HepG2 (cell line): ENCODE data around the gene RMRP. TPM values are rescaled to one million over a fixed set of nuclear protein-coding genes. Genes with fewer than 3 reads are reported as not detected.

Experiments used
- ATAC-seq: fragments of 200-7000 bp; cut with Tn5 transposase; 3 replicates; pipeline ENCODE4 v1.9.1; 2020; ENCODE audit warnings: mild to moderate bottlenecking, moderate library complexity
- BruUV-seq: library from RNA; stranded (reverse); fragments of 400-500 nt; replicated peaks from 2 replicates; lab custom pipeline; 2021; lab: Mats Ljungman, UMichigan
- CTCF ChIA-PET: fragments of 300-600 bp; formaldehyde crosslinking; extraction: SDS; loops from one replicate; lab custom pipeline; 2021; ENCODE audit warnings: low total read pairs, inconsistent platforms, low intra/inter-chr PET ratio; lab: Yijun Ruan, JAX
- POLR2A ChIA-PET: fragments of 350-600 bp; sonication (Branson Sonifier 250); formaldehyde crosslinking; loops from one replicate; lab custom pipeline; 2020; ENCODE audit warnings: antibody characterized with exemption, inconsistent platforms; lab: Yijun Ruan, JAX
- DNase-seq: peaks from one replicate; pipeline ENCODE4 v3.0.0-alpha.2; 2015; ENCODE audit warnings: low spot score
- FAIRE-seq: peaks from 3 replicates; lab custom pipeline; 2011; peaks lifted over from hg19 to GRCh38; lab: Jason Lieb, UNC
- H2AFZ ChIP-seq: one replicate; pipeline ENCODE4 v1.6.1; 2011; ENCODE audit warnings: low read length, inconsistent platforms
- H3K27ac ChIP-seq: fragments of 300-600 bp; 3 replicates; pipeline ENCODE4 v1.8.0; 2011; ENCODE audit warnings: mixed run types, mild to moderate bottlenecking, mixed read lengths, low read length, inconsistent platforms; ENCODE audit not compliant: insufficient read depth; ENCODE audit errors: extremely low read length
- H3K27me3 ChIP-seq, 2 experiments: fragments of 200-600 bp in 1 of 2; 2 replicates in 1 of 2; 3 replicates in 1 of 2; pipeline versions ENCODE4 v1.6.0 to v1.8.0; 2011; ENCODE audit warnings: low read length in 2 of 2, mild to moderate bottlenecking in 2 of 2, moderate library complexity in 2 of 2, inconsistent platforms in 1 of 2; ENCODE audit not compliant: insufficient read depth in 2 of 2, control insufficient read depth in 1 of 2
- H3K36me3 ChIP-seq, 2 experiments: fragments of 200-600 bp in 1 of 2; replicated peaks in 1 of 2; 2 replicates in 1 of 2; 3 replicates in 1 of 2; pipeline versions ENCODE4 v1.5.1 to v1.8.0; 2011; ENCODE audit warnings: low read length in 2 of 2, inconsistent platforms in 1 of 2; ENCODE audit not compliant: insufficient read depth in 2 of 2, control insufficient read depth in 1 of 2
- H3K4me1 ChIP-seq: 2 replicates; pipeline ENCODE4 v1.5.1; 2012; ENCODE audit warnings: low read length, inconsistent platforms; ENCODE audit not compliant: insufficient read depth
- H3K4me2 ChIP-seq: 2 replicates; pipeline ENCODE4 v1.6.0; 2011; ENCODE audit warnings: low read depth, low read length, inconsistent platforms
- H3K4me3 ChIP-seq, 3 experiments: fragments of 200-600 bp in 1 of 3; sonication (generic), shearing (Covaris generic) in 1 of 3; replicated peaks in 1 of 3; 2 replicates each; pipeline ENCODE4 v1.5.1; 2011 to 2016; ENCODE audit warnings: low read length in 3 of 3, inconsistent platforms in 2 of 3, low read depth in 2 of 3, mild to moderate bottlenecking in 2 of 3, control low read depth in 1 of 3, mixed read lengths in 1 of 3; ENCODE audit not compliant: insufficient read depth in 1 of 3
- H3K79me2 ChIP-seq: one replicate; pipeline ENCODE4 v1.6.1; 2011; ENCODE audit warnings: low read length, inconsistent platforms; ENCODE audit not compliant: insufficient read depth
- H3K9ac ChIP-seq: 2 replicates; pipeline ENCODE4 v1.6.0; 2011; ENCODE audit warnings: mild to moderate bottlenecking, low read depth, low read length, inconsistent platforms; ENCODE audit not compliant: insufficient read depth
- H3K9me3 ChIP-seq: 2 replicates; pipeline ENCODE4 v1.5.1; 2012; ENCODE audit warnings: mild to moderate bottlenecking, low read length
- H4K20me1 ChIP-seq: 2 replicates; pipeline ENCODE4 v1.6.0; 2011; ENCODE audit warnings: inconsistent platforms, mild to moderate bottlenecking, low read length, moderate library complexity; ENCODE audit not compliant: insufficient read depth
- ATF7 ChIP-seq, 2 experiments: fragments of 450-650 bp in 1 of 2; sonication (generic) in 1 of 2; formaldehyde crosslinking in 1 of 2; IDR thresholded peaks; 2 replicates each; pipeline versions ENCODE4 v1.4.0 to v1.6.1; 2016 to 2020; ENCODE audit warnings: antibody characterized with exemption in 1 of 2, mild to moderate bottlenecking in 1 of 2, missing genetic modification reagents in 1 of 2
- PHB2 ChIP-seq: fragments of 450-650 bp; IDR thresholded peaks from 2 replicates; pipeline ENCODE4 v1.6.1; 2018; ENCODE audit not compliant: partially characterized antibody
- ZBTB40 ChIP-seq, 2 experiments: fragments of 450-650 bp in 1 of 2; sonication (generic) in 1 of 2; formaldehyde crosslinking in 1 of 2; IDR thresholded peaks; 2 replicates each; pipeline versions ENCODE4 v1.6.1 to v1.8.0; 2016 to 2022; ENCODE audit warnings: antibody characterized with exemption in 1 of 2, mild to moderate bottlenecking in 1 of 2, missing genetic modification reagents in 1 of 2
- WGBS: methylation state at CpG from one replicate; pipeline ENCODE4 v1.1.6; 2017; ENCODE audit warnings: low lambda C conversion rate; 5-methylcytosine and 5-hydroxymethylcytosine counted together
- in situ Hi-C: cut with HindIII; loops from 2 replicates; pipeline ENCODE4 v1.10.0; 2017; ENCODE audit warnings: low pct_unique_long_range_greater_than_20kb; ENCODE audit not compliant: extremely low pct_ligation_motif_present
- intact Hi-C: fragments of 100-400 bp; cut with micrococcal nuclease; formaldehyde crosslinking; loops from one replicate; pipeline ENCODE4 v1.10.0; 2022; ENCODE audit not compliant: unreplicated experiment
- polyA plus RNA-seq, 8 experiments: library from polyadenylated mRNA; depleted of rRNA in 3 of 8; stranded (reverse) in 7 of 8; unstranded in 1 of 8; fragments of >200 nt; fragmentation: Illumina TruSeq in 4 of 8; extraction: Trizol in 4 of 8; gene quantifications; 2 replicates each; pipeline versions ENCODE4 v1.2.1 to v1.2.3, GENCODE V29; 2011 to 2016; ENCODE audit warnings: low read depth in 4 of 8, missing spikeins in 1 of 8, mixed read lengths in 1 of 8; ENCODE audit not compliant: insufficient read depth in 1 of 8
- total RNA-seq, 5 experiments: library from RNA; depleted of rRNA; stranded (reverse); fragments of >200 nt; fragmentation: Illumina TruSeq; extraction: Trizol; gene quantifications; 2 replicates each; pipeline ENCODE4 v1.2.3, GENCODE V29; 2016; ENCODE audit warnings: low read depth in 1 of 5

The RMRP gene
- total and polyA plus RNA-seq, 2 of the 13 experiments (the other 11 are each of a cell fraction or from before 2014, with no cell fraction given), result 51.4 to 4,025 TPM

GRCh38 chr9:35682520-35683315, 24.9 kb upstream of the RMRP start:
- H3K4me3 ChIP-seq, result no peak overlapping the region
- ATAC-seq (no peak), DNase-seq (no peak), FAIRE-seq (no peak)
- H3K27ac ChIP-seq, result no peak overlapping the region
- H2AFZ ChIP-seq, result no peak overlapping the region
- H3K4me2 ChIP-seq, result no peak overlapping the region
- H3K9ac ChIP-seq, result no peak overlapping the region
- no peaks in the 10 kb centered on the region for H3K79me2 ChIP-seq
- BruUV-seq, result no TSS peak
- H4K20me1 ChIP-seq, result no peaks in the 10 kb centered on the region
- in situ Hi-C loops, result no loop called here
- no peaks in the 10 kb centered on the region for H3K9me3 ChIP-seq
- WGBS, result 89% methylated on average over 10 of the region's 10 CpGs
- no peaks in the 10 kb centered on the region for H3K36me3 ChIP-seq
- intact Hi-C loops, result no loop called here
- ChIA-PET POLR2A (no interaction called here), CTCF (no interaction called here)
- no peaks in the 10 kb centered on the region for H3K27me3 ChIP-seq
- TF ChIP-seq ZBTB40 (IDR thresholded peaks at IDR 0.05), result no peak
- no peak for TF ChIP-seq ZBTB40 (CRISPR knock-in tag; IDR thresholded peaks at IDR 0.05)
- TF ChIP-seq ATF7 (IDR thresholded peaks at IDR 0.05), result 0 out of 2 replicates have a peak, but pooled peaks have one; percentile 5
- TF ChIP-seq ATF7 (CRISPR knock-in tag; IDR thresholded peaks at IDR 0.05), result no peak
- no peak for TF ChIP-seq PHB2
- TF ChIP-seq, all 625 proteins: peak for 1
- H3K4me1 ChIP-seq, result peaks cover 28% of the 10 kb centered on the region
